Tracheal epithelial cell (primary cell): ENCODE data around the gene CHSY3. TPM values are rescaled to one million over a fixed set of nuclear protein-coding genes. Genes with fewer than 3 reads are reported as not detected.

ENCODE experiments used
- total RNA-seq: library from RNA; depleted of rRNA; stranded (reverse); fragments of >200 nt; gene quantifications from 2 replicates; pipeline ENCODE4 v1.2.1, GENCODE V29; 2014

Gene CHSY3
- total RNA-seq, result under 0.01 and 1.4 TPM in 2 replicates

DNA sequence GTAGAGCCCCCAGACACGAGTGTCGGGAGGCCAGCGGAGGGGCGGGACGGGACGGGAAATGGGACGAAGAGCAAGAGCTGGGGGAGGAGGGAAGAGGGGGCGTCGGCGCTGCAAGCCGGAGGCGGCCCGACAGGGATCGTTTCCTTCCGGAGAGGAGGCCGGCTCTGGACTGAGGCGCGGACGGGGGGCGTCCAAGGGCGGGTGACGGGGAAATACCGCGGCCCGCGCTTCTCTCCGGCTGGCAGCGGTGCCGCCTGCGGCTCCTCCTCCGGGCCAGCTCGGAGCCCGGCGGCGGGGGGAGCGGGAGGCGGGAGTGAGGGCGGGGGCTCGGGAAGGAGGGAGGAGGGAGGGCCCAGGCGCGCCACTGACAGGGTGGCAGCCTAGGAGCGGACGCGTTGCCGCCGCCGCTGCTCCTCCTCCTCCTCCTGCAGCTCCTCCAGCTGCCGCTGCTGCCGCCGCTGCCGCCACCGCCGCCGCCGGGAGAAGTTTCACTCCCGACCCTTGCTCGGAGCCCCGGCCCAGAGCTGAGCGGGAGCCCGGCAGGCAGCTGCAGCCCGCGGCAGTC, at the start of gene CHSY3:
TSS of gene CHSY3 (plus strand) at position 364 of the 565 bp plus-strand sequence.

Other genes starting within 250 kb of the CHSY3 start
- not detected in 2 replicates for gene MINAR2, start 156.4 kb upstream of the CHSY3 start, total RNA-seq